B cell (primary cell): ENCODE measurements around the gene DEF6. TPM values are rescaled to one million over a fixed set of nuclear protein-coding genes. Genes with fewer than 3 reads are reported as not detected.

Experiments used
- ATAC-seq: fragments of 200-7000 bp; cut with Tn5 transposase; one replicate; pipeline ENCODE4 v1.10.0; 2021; ENCODE audit warnings: low read depth, mild to moderate bottlenecking, moderate number of reproducible peaks, moderate library complexity
- CTCF ChIA-PET: fragments of 350-600 bp; sonication (Branson Sonifier 250); formaldehyde crosslinking; loops from one replicate; lab custom pipeline; 2021; ENCODE audit warnings: antibody characterized with exemption, inconsistent platforms; lab: Charles Lee
- POLR2A ChIA-PET: fragments of 350-600 bp; sonication (Branson Sonifier 250); formaldehyde crosslinking; loops from one replicate; lab custom pipeline; 2021; ENCODE audit warnings: antibody characterized with exemption; lab: Charles Lee
- DNase-seq: peaks from one replicate; pipeline ENCODE4 v3.0.0; 2013
- H2AFZ ChIP-seq: 2 replicates; pipeline ENCODE4 v1.6.1; 2012; ENCODE audit warnings: mild to moderate bottlenecking, low read depth, low read length; ENCODE audit not compliant: insufficient read depth, poor library complexity, severe bottlenecking
- H3K27ac ChIP-seq, 2 donors: 1 replicate in 1 of 2; 2 replicates in 1 of 2; pipeline ENCODE4 v1.5.1; 2012 to 2013; ENCODE audit warnings: low read length in 2 of 2, mild to moderate bottlenecking in 2 of 2, moderate library complexity in 1 of 2
- H3K27me3 ChIP-seq, 4 experiments: fragments of 200-600 bp in 1 of 4; sonication (generic) in 1 of 4; replicated peaks in 1 of 4; 1 replicate in 2 of 4; 2 replicates in 2 of 4; pipeline versions ENCODE4 v1.6.1 to v1.7.0; 2013 to 2016; ENCODE audit warnings: low read length in 3 of 4, mild to moderate bottlenecking in 2 of 4, mixed read lengths in 1 of 4, moderate library complexity in 1 of 4; ENCODE audit not compliant: insufficient read depth in 4 of 4, control insufficient read depth in 3 of 4; ENCODE audit errors: control extremely low read depth in 1 of 4
- H3K36me3 ChIP-seq, 2 experiments: replicated peaks in 1 of 2; 1 replicate in 1 of 2; 2 replicates in 1 of 2; pipeline versions ENCODE4 v1.6.1 to v1.7.1; 2013; ENCODE audit warnings: low read length in 1 of 2; ENCODE audit not compliant: insufficient read depth in 2 of 2, control insufficient read depth in 1 of 2; ENCODE audit errors: control extremely low read depth in 1 of 2, extremely low read depth in 1 of 2
- H3K4me1 ChIP-seq, 2 donors: fragments of 200-600 bp in 1 of 2; sonication (generic) in 1 of 2; 1 replicate in 1 of 2; 2 replicates in 1 of 2; pipeline versions ENCODE4 v1.5.1 to v1.6.1; 2013 to 2017; ENCODE audit warnings: low read length in 2 of 2; ENCODE audit not compliant: control insufficient read depth in 2 of 2, insufficient read depth in 2 of 2
- H3K4me2 ChIP-seq: replicated peaks from 2 replicates; pipeline ENCODE3; 2012; ENCODE audit warnings: mild to moderate bottlenecking, low read depth, low read length; ENCODE audit not compliant: poor library complexity, severe bottlenecking
- H3K4me3 ChIP-seq, 5 experiments: fragments of 200-600 bp in 1 of 5; sonication (generic) in 1 of 5; 1 replicate in 3 of 5; 2 replicates in 2 of 5; pipeline versions ENCODE4 v1.5.1 to v1.7.0; 2011 to 2016; ENCODE audit warnings: low read length in 4 of 5, mild to moderate bottlenecking in 4 of 5, low read depth in 2 of 5, control low read depth in 1 of 5, moderate library complexity in 1 of 5; ENCODE audit not compliant: insufficient read depth in 1 of 5; ENCODE audit errors: control extremely low read depth in 1 of 5, extremely low read depth in 1 of 5
- H3K79me2 ChIP-seq: fragments of 200-600 bp; sonication (generic); one replicate; pipeline ENCODE4 v1.6.0; 2016; ENCODE audit warnings: low read length; ENCODE audit not compliant: control insufficient read depth, insufficient read depth
- H3K9ac ChIP-seq: fragments of 200-600 bp; sonication (generic); 2 replicates; pipeline ENCODE4 v1.6.1; 2017; ENCODE audit warnings: mild to moderate bottlenecking, low read length, moderate library complexity
- H3K9me3 ChIP-seq, 3 donors: one replicate each; pipeline versions ENCODE4 v1.6.1 to v1.7.1; 2013; ENCODE audit warnings: low read length in 2 of 3; ENCODE audit not compliant: control insufficient read depth in 2 of 3, insufficient read depth in 1 of 3; ENCODE audit errors: control extremely low read depth in 1 of 3
- H4K20me1 ChIP-seq: 2 replicates; pipeline ENCODE4 v1.6.0; 2012; ENCODE audit warnings: mild to moderate bottlenecking, low read length; ENCODE audit not compliant: insufficient read depth, control insufficient read depth, poor library complexity, severe bottlenecking
- H3K27ac Mint-ChIP-seq: one replicate; pipeline ENCODE4 v1.8.0; 2021; ENCODE audit warnings: mixed read lengths
- H3K27me3 Mint-ChIP-seq: one replicate; pipeline ENCODE4 v1.8.0; 2021; ENCODE audit warnings: mixed read lengths
- H3K4me1 Mint-ChIP-seq: one replicate; pipeline ENCODE4 v1.8.0; 2021; ENCODE audit warnings: mixed read lengths
- H3K4me3 Mint-ChIP-seq: one replicate; pipeline ENCODE4 v1.8.0; 2021; ENCODE audit warnings: mixed read lengths
- H3K9me3 Mint-ChIP-seq: one replicate; pipeline ENCODE4 v1.8.0; 2022; ENCODE audit warnings: mixed read lengths; ENCODE audit not compliant: insufficient read depth
- CTCF ChIP-seq: fragments of 200-600 bp; IDR thresholded peaks from one replicate; pipeline ENCODE4 v1.8.0; 2022; ENCODE audit warnings: antibody characterized with exemption, mild to moderate bottlenecking
- EZH2 ChIP-seq: IDR thresholded peaks from 2 replicates; pipeline ENCODE4 v1.6.1; 2012; ENCODE audit warnings: borderline replicate concordance, low read depth, mild to moderate bottlenecking, moderate library complexity, low read length; ENCODE audit not compliant: insufficient read depth, poor library complexity, severe bottlenecking
- WGBS: methylation state at CpG from one replicate; pipeline ENCODE4 v1.1.5; 2013; ENCODE audit warnings: missing lambda C conversion rate; ENCODE audit not compliant: insufficient coverage; 5-methylcytosine and 5-hydroxymethylcytosine counted together
- intact Hi-C: fragments of 100-400 bp; cut with micrococcal nuclease; formaldehyde crosslinking; loops from one replicate; pipeline ENCODE4 v1.10.0; 2022
- polyA plus RNA-seq: library from polyadenylated mRNA; depleted of rRNA; stranded (reverse); fragments of >200 nt; gene quantifications from 2 replicates; pipeline ENCODE4 v1.2.3, GENCODE V29; 2012
- total RNA-seq, 2 donors: library from RNA; stranded (reverse); fragments of 120-200 nt in 1 of 2; gene quantifications; 1 replicate in 1 of 2; 2 replicates in 1 of 2; pipeline versions ENCODE4 v1.2.3 to v1.2.4, GENCODE V29; 2013 to 2022

Gene DEF6
- total and polyA plus RNA-seq, 2 donors (not counting 1 experiment from before 2014, with no cell fraction given) = 105 to 159 TPM

- Histone ChIP-seq H3K4me3 (peak overlapping the region in 4 of 5 experiments; percentile 16 to 48 (median 44)), H2AFZ (peak overlapping the region; percentile 70), H3K4me2 (peak overlapping the region; percentile 74), H3K27me3 (no peaks in the 10 kb centered on the region), H3K36me3 (peaks cover 0 to 56% of the 10 kb centered on the region in 2 experiments), H3K27ac (peak overlapping the region; percentile 78 to 89), H3K9ac (peak overlapping the region; percentile 60), H4K20me1 (no peaks in the 10 kb centered on the region), H3K4me1 (peaks cover 41 to 44% of the 10 kb centered on the region in 2 donors), H3K79me2 (peaks cover 94% of the 10 kb centered on the region), H3K9me3 (no peaks in the 10 kb centered on the region)
- H3K27me3 Mint-ChIP-seq = no peaks in the 10 kb centered on the region
- peak; percentile 65 for ATAC-seq
- ChIA-PET CTCF (interaction anchor here (0.8 to 9.7 kb wide), 9 partner anchors 8 to 140 kb away, joined by 3 to 87 read pairs (median 4); partner anchors contain the start of genes DEF6 and FANCE), POLR2A (interaction anchor here (1.1 to 1.4 kb wide), 2 partner anchors 9 to 10 kb away, joined by 3 to 7 read pairs; no protein-coding TSS in a partner anchor)
- H3K4me1 Mint-ChIP-seq = peaks cover 72% of the 10 kb centered on the region
- peak; percentile 60 for DNase-seq
- WGBS = 4% methylated on average over 3 of the region's 6 CpGs
- peak overlapping the region; percentile 99 for H3K27ac Mint-ChIP-seq
- H3K9me3 Mint-ChIP-seq = no peaks in the 10 kb centered on the region
- no peak for TF ChIP-seq CTCF
- no peak for TF ChIP-seq EZH2
- intact Hi-C loops = loop anchor here (1.0 to 2.0 kb wide), 3 partner anchors 8 to 15 kb away; no protein-coding TSS in a partner anchor
- H3K4me3 Mint-ChIP-seq = peak overlapping the region; percentile 81
These were observed 13.9 kb downstream of the DEF6 start for GRCh38 chr6:35311390-35312075.
